HG03469 (cell line): Measurements from ENCODE around the gene ADPRHL1.
"Not testable (repeated sequence)": the region's sequence is repeated elsewhere in the genome, so short reads cannot be mapped to it uniquely, and the experiment has no call there.

ENCODE experiments used
- ATAC-seq: cut with Tn5 transposase; IDR thresholded peaks from one replicate; pipeline ENCODE4 v1.9.1; 2021; ENCODE audit warnings: mild to moderate bottlenecking, moderate library complexity, moderate number of reproducible peaks; ENCODE audit not compliant: unreplicated experiment

The ADPRHL1 gene

DNA sequence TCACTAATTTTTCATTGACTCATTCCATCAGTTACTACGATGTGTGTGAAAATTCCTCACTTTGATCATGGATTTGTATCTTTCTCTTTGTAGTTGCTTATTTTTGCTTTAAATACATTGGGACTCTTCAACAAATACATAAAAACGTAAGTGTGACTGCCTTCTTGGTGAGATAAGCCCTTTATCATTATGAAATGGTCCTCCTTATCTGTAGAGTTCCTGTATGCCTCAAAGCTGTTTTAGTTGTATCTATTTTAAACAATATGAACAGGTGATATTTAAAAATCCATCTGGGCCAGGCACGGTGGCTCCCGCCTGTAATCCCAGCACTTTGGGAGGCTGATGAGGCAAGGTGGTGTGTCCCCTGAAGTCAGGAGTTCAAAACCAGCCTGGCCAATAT lies 25.9 kb upstream of the ADPRHL1 start:
- no peak for ATAC-seq

DNA sequence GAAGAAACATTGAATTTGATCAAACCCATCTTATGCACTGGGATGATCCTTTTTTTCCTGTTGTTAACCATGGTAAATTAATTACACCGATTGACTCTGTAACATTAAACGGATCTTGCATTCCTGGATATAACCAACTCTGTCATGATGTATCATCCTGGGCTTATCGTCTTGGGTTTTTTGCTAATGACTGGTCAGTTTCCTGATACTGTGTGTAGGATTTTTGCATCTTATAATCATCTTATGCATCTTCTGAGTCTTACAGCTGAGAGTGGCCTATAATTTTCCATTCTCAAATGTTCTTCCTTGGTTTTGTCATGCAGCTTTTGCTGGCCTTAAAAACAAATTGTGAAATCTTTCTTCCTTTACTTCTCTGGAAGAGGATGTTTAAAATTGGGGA lies 24.4 kb upstream of the ADPRHL1 start:
- ATAC-seq: no peak

DNA sequence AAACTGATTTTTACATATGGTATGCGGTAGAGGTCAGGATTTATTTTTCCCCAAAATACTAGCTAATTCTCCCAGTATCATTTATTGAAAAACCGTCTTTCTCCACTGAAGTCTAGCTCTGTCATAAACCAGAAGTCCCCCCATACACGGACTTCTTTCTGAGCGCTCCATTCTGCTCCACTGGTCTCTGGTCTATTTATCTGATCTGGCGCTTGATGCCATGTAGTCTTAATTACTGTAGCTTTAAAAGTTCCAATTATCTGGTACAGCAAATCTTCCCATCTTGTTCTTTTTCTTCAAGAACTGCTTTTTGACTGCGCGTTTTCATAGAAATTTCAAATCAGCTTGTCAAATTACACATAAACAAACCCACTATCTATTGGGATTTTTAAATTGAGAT lies 23.5 kb upstream of the ADPRHL1 start:
- ATAC-seq: no peak

DNA sequence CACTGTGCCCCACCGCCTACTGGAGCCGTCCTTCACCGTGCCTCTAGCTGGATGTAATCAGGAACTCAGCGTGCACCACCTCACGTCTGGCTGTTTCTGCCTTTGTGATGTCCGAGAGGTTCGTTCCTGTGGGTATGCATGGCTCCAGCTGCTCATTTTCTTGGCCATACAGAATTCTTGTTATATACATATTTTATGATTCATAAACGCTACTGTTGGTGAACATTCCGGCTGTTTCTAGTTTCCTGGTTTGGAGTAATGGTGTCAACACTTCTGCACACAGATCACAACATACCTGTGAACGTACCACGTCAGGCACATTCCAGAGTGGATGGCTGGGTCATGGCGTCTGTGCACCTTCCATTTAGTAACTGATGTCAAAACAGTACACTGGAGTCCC lies 22.6 kb upstream of the ADPRHL1 start:
- no peak for ATAC-seq

DNA sequence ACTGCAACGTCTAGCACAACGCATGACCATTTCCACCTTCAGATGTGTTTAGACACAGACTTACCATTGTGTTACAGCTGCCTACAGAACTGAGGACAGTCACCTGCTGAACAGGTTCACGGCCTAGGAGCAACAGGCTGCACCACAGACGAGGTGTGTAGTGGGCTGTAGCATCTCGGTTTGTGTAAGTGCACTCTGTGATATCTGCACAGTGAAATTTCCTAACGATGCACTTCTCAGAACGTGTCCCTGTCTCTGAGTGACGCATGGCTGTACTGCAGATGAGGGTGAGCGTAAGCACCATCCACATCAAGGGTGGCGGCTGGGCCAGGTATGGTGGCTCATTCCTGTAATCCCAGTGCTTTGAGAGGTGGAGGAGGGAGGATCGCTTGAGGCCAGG lies 22.0 kb upstream of the ADPRHL1 start:
- no peak for ATAC-seq

DNA sequence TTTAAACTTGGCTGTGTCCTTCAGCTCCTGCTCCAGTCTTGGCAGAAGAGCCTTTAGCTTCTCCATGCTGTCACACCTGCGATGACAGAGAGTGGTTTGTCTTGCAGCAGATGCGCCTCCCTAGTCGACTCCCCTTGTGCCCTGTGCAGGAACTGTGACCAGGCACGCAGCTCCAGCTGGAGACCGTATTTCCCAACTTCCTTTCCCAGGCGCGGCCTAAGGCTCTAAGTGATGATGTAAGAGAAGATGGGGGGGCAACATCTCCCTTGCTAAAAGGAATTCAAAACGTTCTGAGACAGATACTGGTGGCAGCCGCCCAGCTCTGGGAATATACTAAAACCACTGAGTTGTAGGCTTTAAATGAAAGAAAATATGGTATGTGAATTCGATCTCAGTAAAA lies 20.9 kb upstream of the ADPRHL1 start:
- no peak for ATAC-seq

DNA sequence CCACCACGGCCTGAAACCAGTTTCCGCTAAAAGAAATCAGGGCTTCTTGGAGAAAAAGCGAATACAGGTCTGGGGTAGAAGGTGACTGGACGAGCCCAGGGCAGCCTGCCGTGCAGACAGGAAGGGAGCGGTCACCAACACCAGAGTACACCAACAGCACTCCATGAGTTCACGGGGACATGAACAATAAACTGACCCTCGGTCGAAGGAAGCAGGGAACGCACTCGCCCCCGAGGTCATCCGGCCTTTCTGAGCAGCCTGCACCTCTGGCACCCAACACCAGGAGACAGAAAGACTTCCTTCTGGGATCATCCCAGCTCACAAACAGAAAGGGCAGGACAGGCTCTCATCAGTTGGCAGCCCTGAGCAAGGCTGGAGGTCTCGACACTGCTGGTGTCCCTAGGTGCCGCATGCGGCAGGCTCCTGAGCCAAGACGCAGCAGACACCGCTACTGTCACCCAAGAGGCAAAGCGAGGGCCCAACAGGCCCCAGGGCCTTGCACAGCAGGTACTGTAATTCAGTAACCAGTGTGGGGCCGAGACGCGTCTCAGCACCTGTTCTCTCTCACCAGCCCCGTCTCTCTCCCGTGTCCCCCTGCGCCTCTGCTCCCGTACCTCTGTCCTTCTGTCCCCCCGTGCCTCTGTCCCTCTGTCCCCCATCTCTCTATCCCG lies 19.2 kb upstream of the ADPRHL1 start:
- ATAC-seq: no peak

DNA sequence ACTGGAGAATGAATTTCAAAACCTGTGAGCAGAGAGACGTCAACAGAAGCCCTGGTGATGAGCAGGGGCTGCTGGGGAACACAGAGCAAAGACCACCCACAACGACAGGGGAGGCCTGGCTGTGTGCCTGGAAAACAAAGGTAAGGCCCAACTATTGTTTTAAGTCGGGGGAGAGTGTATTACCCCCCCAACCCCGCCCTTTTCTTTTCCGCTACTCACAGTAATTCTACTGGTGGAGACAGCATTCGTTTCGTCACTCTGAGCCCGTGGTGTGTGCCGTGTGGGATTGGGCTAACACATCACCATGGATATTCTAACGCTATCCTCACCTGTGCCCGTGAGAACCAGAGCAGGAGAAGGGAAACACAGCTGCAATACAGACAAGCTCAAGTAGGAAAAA lies 18.6 kb upstream of the ADPRHL1 start:
- no peak for ATAC-seq

DNA sequence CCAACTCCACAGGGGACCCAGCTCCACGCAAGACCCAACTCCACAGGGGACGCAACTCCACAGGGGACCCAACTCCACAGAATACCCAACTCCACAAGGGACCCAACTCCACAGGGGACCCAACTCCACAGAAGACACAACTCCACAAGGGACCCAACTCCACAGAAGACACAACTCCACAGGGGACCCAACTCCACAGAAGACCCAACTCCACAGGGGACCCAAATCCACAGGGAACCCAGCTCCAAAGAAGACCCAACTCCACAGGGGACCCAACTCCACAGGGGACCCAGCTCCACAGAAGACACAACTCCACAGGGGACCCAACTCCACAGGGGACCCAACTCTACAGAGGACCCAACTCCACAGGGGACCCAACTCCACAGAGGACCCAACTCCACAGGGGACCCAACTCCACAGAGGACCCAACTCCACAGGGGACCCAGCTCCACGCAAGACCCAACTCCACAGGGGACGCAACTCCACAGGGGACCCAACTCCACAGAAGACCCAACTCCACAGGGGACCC lies 17.4 kb upstream of the ADPRHL1 start:
- not testable (repeated sequence) for ATAC-seq

DNA sequence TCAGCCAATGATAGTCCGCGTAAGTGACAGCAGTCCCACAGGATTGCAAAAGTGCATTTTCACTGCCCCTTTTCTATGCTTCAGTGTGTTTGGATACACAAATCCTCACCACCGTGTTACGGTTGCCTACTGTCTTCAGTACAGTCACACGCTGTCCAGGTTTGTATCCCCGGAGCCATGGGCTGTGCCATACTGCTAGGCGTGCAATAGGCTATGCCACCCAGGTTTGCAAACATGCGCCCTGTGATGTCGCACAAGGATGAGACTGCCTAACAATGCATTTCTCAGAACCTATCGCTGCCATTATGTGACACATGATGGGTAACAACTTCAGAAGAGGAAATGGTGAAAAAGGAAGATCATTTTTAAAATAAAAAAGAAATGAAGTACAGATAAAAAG lies 16.8 kb upstream of the ADPRHL1 start:
- no peak for ATAC-seq

DNA sequence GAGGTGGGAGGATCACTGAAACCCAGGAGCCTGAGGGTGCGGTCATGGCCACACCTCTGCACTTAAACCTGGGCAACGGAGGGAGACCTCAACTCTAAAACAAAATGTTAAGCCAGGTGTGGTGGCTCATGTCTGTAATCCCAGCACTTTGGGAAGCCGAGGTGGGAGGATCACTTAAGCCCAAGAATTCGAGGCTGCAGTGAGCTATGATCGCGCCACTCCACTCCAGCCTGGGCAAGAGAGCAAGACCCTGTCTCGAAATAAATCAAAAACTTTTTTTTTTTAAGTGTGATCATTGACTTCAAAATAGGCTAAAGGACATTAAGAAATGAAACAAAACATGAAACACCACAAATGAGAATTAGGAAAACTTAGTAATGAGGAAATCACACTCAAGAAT lies 16.3 kb upstream of the ADPRHL1 start:
- no peak for ATAC-seq

DNA sequence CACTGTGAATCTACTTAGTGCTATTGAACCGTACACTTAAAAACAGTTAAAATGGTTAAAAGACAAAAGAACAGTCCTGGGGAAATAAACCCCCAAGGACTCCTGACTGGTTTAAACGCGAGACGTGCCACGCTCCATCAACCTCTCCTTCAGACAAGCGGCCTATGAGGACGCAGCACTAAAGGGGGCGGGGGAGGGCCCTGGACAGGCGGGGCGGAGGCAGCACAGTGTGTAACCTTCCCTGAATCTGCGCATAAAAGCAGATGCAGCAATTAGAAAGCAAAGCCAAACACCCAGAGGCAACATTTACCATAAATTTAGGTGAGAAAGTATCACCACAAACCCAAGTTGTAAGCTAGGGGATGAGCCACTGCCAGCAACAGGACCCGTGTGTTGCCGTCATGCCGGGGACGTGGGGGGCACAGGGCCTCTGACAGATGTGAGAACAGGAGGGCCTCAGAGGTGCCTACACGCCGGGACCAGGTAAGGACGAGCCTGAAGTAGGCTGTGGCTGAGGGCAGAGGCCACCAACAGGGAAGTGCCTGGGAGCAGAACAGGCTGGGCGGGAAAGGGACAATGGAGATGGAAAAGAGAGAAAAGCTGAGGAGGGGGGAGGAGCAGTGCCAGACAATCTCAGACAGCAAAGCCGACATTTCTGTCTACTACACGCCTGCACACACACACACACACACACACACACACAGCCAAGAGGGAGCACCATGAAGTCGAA lies 15.3 kb upstream of the ADPRHL1 start:
- ATAC-seq: no peak

DNA sequence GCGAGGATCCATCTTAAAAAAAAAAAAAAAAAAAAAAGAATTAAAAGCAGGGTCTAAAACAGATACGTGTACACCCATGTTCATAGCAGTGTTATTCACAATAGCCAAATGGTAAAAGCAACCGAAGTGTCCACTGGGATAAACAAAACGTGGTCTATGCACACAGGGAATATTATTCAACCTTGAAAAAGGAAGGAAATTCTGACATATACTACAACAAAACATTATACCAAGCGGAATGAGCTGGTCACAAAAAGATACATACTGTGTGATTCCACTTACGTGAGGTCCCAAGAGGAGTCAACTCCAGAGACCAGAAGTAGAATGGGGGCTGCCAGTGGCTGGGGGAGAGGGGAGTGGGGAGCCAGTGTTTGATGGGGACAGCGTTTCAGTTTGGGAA lies 14.7 kb upstream of the ADPRHL1 start:
- no peak for ATAC-seq

DNA sequence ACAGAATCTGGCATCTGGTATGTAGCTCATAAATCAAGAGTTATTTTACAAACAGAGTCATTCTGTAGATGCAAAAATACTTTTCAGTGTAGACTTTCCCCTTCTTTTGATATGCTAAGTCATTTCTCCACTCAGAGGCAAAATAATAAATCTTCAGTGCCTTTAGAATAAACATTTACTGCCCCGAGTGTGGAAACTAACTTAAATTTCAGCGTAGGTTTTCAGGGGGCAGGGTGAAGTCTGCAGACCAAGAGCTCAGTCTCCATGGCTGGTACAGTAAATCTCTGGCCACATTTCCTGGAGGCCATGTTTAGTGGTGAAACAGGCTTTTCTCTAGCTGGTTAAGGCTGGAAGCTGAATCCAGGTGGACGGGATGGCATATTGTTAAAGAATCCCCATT lies 13.1 kb upstream of the ADPRHL1 start:
- no peak for ATAC-seq

DNA sequence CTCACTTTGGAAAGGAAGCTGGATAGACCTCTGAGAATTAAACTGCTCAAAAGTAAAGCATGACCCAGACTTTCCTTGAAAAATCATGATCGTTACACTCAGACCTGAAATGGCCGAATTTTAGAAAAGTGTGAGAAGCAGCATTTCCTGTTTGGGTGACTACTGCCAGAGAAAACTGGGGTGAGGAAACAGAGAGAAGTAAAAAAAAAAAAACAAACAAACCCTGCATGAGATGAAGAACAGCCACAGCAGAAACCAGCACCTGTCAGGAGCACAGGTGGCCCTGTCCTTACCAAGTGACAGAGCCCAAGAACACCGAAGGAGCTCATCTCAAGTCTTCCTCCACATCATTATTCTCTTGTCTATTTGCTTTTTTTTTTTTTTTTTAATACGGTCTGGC lies 12.0 kb upstream of the ADPRHL1 start:
- ATAC-seq: no peak

DNA sequence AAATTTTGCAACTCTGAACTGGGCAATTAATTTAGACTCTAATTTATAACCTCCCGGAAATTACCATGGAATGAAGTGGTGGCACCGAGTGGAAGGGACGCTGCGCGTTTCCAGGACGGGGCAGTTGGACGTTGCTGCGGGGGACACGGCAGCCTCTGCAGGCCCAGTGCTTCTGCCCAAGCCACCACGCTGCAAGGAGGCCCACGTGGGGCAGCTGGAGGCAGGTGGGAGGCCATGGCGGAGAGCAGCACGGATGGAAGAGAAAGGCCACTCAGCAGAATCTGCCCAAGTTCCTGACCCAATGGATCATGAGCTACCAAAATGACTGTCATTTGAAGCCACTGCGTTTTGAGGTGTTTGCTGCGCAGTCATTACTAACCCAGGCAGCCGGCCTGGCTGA lies 11.2 kb upstream of the ADPRHL1 start:
- no peak for ATAC-seq

DNA sequence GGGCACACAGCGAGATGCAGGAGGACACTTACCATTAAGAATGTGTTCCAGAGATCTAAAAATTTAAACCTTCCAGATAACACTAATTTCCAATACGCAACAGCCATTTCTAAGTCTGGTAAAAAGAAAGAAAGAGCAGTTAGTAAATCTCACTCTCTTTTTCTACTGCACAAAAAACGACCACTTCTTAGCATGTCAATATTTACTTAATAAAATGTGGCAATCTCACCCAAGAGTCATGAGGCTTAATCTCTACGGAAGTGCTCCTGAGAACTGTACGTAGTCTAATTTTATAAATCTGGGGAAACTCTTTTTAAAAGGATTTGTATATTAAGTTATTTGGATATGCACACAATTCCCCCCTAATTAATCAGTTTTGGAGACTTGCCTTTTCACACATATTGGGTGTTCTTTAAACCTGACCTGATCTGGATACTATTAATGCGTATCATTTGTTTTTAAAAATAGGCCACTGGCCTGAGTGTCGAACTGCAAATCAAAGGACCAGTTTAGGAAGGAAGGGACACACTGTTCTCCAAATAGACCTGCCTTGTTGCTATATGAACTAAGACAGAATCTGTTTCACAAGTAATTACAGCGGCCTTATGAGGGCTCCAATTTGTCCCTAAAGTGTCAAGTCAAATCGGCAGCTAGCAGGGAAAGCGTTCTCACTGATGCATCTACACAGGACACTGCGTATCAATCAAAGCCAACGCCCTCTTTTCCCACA lies 7.9 kb upstream of the ADPRHL1 start:
- no peak for ATAC-seq

DNA sequence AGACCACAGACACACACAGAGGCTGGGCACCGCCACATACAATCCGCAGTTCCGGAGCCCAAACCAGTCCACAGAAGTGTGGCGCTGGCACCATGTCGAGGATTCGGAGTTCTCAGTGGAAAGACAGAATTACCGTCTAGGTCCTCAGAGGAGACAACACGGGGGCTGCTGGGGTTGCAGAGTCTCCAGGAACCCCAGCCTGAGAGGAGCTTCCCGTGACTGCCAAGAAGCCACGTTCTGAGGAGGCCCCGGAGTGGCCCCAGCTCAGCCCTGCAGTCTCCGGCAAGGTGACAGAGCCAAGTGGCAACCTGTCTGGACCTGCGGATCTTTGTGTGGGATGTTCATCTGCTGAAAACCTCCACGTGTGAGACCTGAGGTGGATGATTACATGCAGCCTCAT lies 7.3 kb upstream of the ADPRHL1 start:
- no peak for ATAC-seq

DNA sequence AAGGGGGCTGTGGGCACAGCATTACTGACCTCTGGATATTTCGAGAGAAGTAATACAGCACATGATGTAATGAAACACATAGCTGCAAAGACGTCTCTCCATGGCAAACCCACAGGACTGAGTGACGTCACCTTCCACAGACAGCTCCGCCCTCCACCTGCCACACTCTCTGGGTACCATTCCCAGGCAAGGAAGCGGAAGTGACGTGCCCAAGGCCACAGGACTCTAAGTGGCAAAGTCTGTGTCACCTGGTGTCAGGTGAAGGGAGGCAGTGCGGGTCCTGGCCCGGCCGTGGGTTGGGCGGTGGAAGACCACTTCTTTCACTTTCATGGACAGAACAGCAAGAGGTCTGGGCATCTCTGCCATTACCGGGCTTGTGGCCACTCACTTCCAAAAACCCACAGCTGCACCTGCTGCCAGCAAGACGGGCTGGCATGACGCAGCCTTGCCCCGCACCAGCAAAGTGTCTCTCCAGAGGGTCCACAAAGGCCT lies 6.8 kb upstream of the ADPRHL1 start:
- ATAC-seq: no peak

DNA sequence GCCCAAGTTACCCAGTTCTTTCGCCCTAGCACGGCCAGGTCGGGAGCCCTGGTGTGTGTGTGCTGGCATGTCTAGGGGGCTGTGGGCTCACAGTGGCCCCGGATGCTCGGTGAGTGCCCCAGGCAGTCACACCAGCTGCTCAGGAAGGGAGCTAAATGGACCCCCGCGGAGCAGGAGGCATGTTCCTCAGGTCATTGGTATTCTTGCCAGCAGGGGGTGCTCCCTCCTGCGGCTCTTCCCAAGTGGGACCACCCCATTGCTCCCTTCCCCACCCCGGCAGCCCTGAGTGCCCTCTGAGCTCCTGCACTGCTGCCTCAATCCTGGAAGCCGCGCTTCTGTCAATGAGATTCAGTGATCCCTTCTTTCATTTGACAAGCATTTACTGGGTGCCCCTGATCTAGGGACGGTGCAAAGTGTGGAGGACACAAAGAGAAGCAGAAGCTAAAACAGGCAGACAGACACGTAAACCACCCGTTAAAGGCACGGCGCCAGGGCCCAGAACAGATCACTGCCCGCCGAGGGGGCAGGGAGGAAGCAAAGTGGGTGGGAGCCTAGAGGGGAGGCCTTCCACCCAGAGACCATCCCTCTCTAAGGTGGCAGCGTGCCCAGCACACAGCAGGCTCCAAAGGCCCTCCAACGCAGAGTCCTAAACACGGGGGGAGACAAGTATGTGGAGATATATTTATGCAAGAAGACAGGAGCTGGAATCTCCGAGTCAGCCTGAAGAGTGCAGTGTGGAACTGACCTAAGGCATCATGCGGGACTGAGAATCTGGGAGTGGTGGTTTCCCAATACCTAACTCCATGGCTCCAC lies 5.2 kb upstream of the ADPRHL1 start:
- no peak for ATAC-seq

DNA sequence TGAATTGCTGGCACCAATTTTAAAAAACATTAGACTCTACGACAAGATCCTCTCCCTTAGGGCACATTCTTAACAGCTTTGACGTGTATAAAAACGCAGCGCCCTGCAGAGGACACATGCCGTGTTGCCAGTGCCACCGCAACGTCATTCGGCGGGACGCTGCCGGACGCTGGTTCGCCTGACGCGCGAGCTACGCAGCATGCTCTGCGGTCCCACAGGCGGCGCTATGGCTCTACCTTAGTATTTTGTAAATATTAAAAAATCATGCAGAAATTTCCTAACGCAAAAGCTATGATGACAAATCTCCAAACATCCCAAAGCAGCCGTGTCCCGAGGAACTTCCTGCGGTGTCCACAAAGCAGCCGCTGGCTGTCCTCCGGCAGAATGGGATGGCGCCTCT lies 4.2 kb upstream of the ADPRHL1 start:
- no peak for ATAC-seq
